ENCODE results near the gene STX3.
A peak's percentile ranks its signal among the peaks of the same experiment; 100 is the strongest.

Gene STX3

DNA sequence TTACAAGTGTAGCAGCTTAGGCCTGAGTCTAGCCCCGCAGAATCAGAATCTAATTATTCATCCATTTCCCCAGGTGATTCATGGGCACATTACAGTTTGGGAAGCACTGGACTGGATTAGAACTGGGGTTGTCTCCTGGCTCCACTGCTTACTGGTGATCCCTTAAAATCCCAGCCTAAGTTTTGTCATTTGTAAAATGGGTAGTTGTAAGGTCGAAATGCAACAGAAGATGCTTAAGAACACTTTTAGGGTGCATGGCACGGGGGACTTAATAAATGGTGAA, 1.3 kb downstream of the STX3 start:
- Histone ChIP-seq H3K9ac (ENCODE audit: low read length in 5 of 5) (no peak overlapping the region), H3K36me3 (ENCODE audit: control insufficient read depth in 5 of 5, insufficient read depth in 5 of 5, low read length in 5 of 5) (peaks cover 0 to 4% (median 0%) of the 10 kb centered on the region in 5 donors), H3K27me3 (ENCODE audit: control insufficient read depth in 5 of 5, insufficient read depth in 4 of 5, low read length in 5 of 5) (no peaks in the 10 kb centered on the region), H3K4me3 (ENCODE audit: low read depth in 1 of 5, low read length in 5 of 5) (peak overlapping the region in 2 of 5 donors; percentile 23 to 85), H3K4me1 (ENCODE audit: control insufficient read depth in 5 of 5, insufficient read depth in 5 of 5, low read length in 5 of 5) (peaks cover 0 to 26% (median 22%) of the 10 kb centered on the region in 5 donors), H3K27ac (ENCODE audit: low read depth, low read length) (peak overlapping the region; percentile 83), H3K9me3 (ENCODE audit: control insufficient read depth in 5 of 5, low read length in 5 of 5) (no peaks in the 10 kb centered on the region)

DNA sequence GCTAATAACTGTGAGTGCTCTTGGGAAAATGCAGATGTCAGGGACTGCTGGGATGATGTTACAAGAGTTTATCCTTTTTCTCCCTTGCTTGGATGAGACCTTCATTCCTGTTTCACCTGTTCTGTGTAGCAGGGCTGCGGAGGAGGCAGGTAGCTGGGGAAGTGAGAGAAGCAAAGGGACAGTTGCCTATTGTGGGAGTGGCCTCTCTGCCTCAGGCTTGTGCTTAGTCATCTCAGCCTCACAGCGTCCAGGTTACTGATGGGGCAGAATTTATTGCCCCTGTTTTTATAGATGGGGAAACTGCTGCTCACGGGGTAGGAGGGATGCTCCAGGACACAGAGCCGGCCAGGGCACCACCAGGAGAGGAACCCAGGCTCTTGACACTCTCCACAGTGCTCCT, 1.7 kb downstream of the STX3 start:
- H3K4me1 ChIP-seq (ENCODE audit: control insufficient read depth in 5 of 5, insufficient read depth in 5 of 5, low read length in 5 of 5) = peaks cover 0 to 27% (median 23%) of the 10 kb centered on the region in 5 donors
- peak overlapping the region; percentile 83 for H3K27ac ChIP-seq (ENCODE audit: low read depth, low read length)
- H3K9me3 ChIP-seq (ENCODE audit: control insufficient read depth in 5 of 5, low read length in 5 of 5) = no peaks in the 10 kb centered on the region
- peaks cover 0 to 4% (median 0%) of the 10 kb centered on the region in 5 donors for H3K36me3 ChIP-seq (ENCODE audit: control insufficient read depth in 5 of 5, insufficient read depth in 5 of 5, low read length in 5 of 5)
- no peaks in the 10 kb centered on the region for H3K27me3 ChIP-seq (ENCODE audit: control insufficient read depth in 5 of 5, insufficient read depth in 4 of 5, low read length in 5 of 5)
- H3K4me3 ChIP-seq (ENCODE audit: low read depth in 1 of 5, low read length in 5 of 5) = peak overlapping the region in 1 of 5 donors; percentile 23
- H3K9ac ChIP-seq (ENCODE audit: low read length in 5 of 5) = no peak overlapping the region

DNA sequence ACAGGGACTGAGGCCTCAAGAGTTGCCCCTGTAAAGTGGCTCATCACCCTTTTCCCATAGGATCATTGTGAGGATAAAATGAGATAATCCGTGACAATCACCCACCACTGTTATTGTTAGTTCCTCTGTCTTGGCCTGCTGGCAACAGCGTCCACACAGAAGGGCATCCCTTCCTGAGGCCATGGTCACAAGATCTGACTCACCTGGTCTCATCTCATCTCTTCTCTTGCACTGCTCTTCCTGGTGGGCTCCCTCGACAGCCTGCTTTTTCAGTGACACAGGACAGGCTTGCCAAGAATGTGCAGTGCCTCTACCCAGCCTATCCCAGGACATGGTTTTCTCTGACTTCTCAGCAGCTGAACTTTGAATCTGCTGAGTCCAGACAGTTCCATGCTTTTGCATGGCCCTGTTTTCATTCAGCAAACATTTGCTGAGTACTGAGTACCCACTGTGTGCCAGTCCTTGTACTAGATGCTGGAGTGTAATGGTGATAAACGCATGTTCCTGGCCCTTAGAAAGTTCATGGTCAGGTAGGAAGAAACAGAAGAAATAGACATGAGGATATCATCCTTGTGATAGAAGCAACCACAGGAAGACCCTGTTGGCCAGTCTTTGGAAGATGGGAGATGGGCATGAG, 3.3 kb downstream of the STX3 start:
- Histone ChIP-seq H3K27ac (ENCODE audit: low read depth, low read length) (no peak overlapping the region), H3K27me3 (ENCODE audit: control insufficient read depth in 5 of 5, insufficient read depth in 4 of 5, low read length in 5 of 5) (no peaks in the 10 kb centered on the region), H3K36me3 (ENCODE audit: control insufficient read depth in 5 of 5, insufficient read depth in 5 of 5, low read length in 5 of 5) (peaks cover 0 to 4% (median 0%) of the 10 kb centered on the region in 5 donors), H3K4me3 (ENCODE audit: low read depth in 1 of 5, low read length in 5 of 5) (no peak overlapping the region), H3K4me1 (ENCODE audit: control insufficient read depth in 5 of 5, insufficient read depth in 5 of 5, low read length in 5 of 5) (peaks cover 0 to 31% (median 25%) of the 10 kb centered on the region in 5 donors), H3K9ac (ENCODE audit: low read length in 5 of 5) (no peak overlapping the region), H3K9me3 (ENCODE audit: control insufficient read depth in 5 of 5, low read length in 5 of 5) (no peaks in the 10 kb centered on the region)

DNA sequence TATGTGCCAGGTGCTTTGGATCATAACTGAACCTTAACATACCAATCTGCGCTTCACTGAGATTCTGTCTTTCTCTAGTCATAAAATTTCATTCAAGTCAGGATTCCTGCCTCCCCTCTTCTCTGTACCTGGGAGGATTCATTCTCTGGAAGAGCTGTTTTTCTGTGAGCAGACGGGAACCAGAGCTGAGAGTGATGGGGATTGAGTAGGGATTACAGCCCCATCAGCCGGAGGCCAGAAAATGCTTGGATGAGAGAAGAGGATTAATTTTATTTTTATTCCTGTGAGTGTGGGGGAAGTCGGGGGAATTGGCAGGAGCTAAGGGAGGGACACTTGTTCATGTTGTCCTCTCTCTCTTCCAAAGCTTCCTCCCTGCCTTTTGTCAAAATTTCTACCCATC, 4.7 kb downstream of the STX3 start:
- H3K9ac ChIP-seq (ENCODE audit: low read length in 5 of 5) = no peak overlapping the region
- H3K4me1 ChIP-seq (ENCODE audit: control insufficient read depth in 5 of 5, insufficient read depth in 5 of 5, low read length in 5 of 5) = peaks cover 0 to 22% (median 16%) of the 10 kb centered on the region in 5 donors
- H3K4me3 ChIP-seq (ENCODE audit: low read depth in 1 of 5, low read length in 5 of 5) = no peak overlapping the region
- H3K36me3 ChIP-seq (ENCODE audit: control insufficient read depth in 5 of 5, insufficient read depth in 5 of 5, low read length in 5 of 5) = peaks cover 0 to 4% (median 0%) of the 10 kb centered on the region in 5 donors
- no peaks in the 10 kb centered on the region for H3K27me3 ChIP-seq (ENCODE audit: control insufficient read depth in 5 of 5, insufficient read depth in 4 of 5, low read length in 5 of 5)
- H3K9me3 ChIP-seq (ENCODE audit: control insufficient read depth in 5 of 5, low read length in 5 of 5) = no peaks in the 10 kb centered on the region
- no peak overlapping the region for H3K27ac ChIP-seq (ENCODE audit: low read depth, low read length)

DNA sequence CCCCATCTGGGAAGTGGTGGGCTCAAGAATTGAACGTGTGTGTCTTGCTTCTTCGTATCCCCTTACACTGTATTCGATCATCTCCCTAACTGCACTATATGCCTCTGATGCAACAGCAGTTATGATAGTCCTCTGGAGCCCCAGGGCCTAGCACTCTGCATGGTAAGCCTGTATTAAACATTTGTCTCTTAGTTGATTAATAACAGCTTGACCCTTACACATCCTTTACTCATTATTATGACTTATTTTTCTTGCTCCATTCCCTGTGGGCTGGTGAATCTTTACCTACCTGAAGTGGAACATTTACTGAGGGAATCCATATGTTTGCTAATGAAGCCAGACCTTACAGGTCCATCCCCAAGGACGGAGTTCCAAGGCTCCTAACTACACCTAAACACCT, 5.6 kb downstream of the STX3 start:
- peaks cover 0 to 20% (median 11%) of the 10 kb centered on the region in 5 donors for H3K4me1 ChIP-seq (ENCODE audit: control insufficient read depth in 5 of 5, insufficient read depth in 5 of 5, low read length in 5 of 5)

DNA sequence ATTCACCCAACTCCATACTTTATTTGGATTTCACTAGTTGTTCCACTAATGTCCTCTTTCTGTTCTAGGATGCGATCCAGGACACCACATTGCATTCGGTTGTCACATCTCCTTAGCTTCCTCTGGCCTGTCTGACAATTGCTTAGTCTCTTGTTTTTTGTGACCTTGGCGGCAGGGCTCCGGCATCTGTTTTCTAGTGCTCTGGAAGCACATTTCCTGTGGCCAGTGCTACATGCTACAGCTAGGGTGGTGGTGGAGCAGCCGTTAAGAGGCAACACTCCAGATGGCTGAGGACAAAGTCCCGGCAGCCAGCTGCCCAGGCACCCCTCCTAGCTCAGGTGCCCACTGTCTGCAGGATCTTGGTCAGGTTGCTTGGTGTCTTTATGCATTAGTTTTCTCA, 6.8 kb downstream of the STX3 start:
- peaks cover 0 to 15% (median under 1%) of the 10 kb centered on the region in 5 donors for H3K4me1 ChIP-seq (ENCODE audit: control insufficient read depth in 5 of 5, insufficient read depth in 5 of 5, low read length in 5 of 5)
- H3K4me3 ChIP-seq (ENCODE audit: low read depth in 1 of 5, low read length in 5 of 5) = no peak overlapping the region
- H3K36me3 ChIP-seq (ENCODE audit: control insufficient read depth in 5 of 5, insufficient read depth in 5 of 5, low read length in 5 of 5) = peaks cover 0 to 4% (median 0%) of the 10 kb centered on the region in 5 donors
- no peaks in the 10 kb centered on the region for H3K27me3 ChIP-seq (ENCODE audit: control insufficient read depth in 5 of 5, insufficient read depth in 4 of 5, low read length in 5 of 5)
- no peak overlapping the region for H3K9ac ChIP-seq (ENCODE audit: low read length in 5 of 5)
- H3K27ac ChIP-seq (ENCODE audit: low read depth, low read length) = no peak overlapping the region
- H3K9me3 ChIP-seq (ENCODE audit: control insufficient read depth in 5 of 5, low read length in 5 of 5) = no peaks in the 10 kb centered on the region

More for the DNA sequence above, 5.6 kb downstream of the STX3 start:
- Histone ChIP-seq H3K27me3 (ENCODE audit: control insufficient read depth in 5 of 5, insufficient read depth in 4 of 5, low read length in 5 of 5) (no peaks in the 10 kb centered on the region), H3K27ac (ENCODE audit: low read depth, low read length) (no peak overlapping the region), H3K9me3 (ENCODE audit: control insufficient read depth in 5 of 5, low read length in 5 of 5) (no peaks in the 10 kb centered on the region), H3K36me3 (ENCODE audit: control insufficient read depth in 5 of 5, insufficient read depth in 5 of 5, low read length in 5 of 5) (peaks cover 0 to 4% (median 0%) of the 10 kb centered on the region in 5 donors), H3K9ac (ENCODE audit: low read length in 5 of 5) (no peak overlapping the region), H3K4me3 (ENCODE audit: low read depth in 1 of 5, low read length in 5 of 5) (no peak overlapping the region)

DNA sequence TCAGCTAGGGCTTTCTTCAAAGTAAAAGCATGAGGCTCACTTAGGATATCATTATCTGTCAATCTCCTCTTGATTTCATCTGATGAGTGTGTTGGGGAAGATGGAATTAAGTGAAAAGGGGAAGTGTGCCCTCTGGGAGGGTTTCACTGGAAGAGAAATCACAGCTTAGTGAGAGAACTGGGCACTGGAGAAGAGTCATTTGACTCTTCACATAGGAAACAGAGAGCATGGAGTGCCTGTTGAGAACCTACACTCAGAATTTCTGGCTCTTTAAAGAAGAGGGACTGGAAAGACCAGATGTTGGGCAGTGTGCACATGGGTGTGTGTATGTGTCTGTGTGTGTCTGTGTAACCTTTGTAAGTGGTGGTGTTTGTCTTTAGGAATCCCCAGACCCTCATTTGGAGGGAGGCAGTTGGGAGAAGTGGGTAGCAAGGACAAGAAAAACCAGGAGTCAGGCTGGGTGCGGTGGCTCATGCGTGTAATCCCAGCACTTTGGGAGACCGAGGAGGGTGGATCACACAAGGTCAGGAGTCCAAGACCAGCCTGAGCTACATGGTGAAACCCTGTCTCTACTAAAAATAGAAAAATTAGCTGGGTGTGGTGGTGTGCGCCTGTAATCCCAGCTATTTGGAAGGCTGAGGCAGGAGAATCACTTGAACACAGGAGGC, 10.0 kb downstream of the STX3 start:
- H3K27ac ChIP-seq (ENCODE audit: low read depth, low read length) = no peak overlapping the region
- H3K4me1 ChIP-seq (ENCODE audit: control insufficient read depth in 5 of 5, insufficient read depth in 5 of 5, low read length in 5 of 5) = peaks cover 0 to 22% (median 3%) of the 10 kb centered on the region in 5 donors
- H3K36me3 ChIP-seq (ENCODE audit: control insufficient read depth in 5 of 5, insufficient read depth in 5 of 5, low read length in 5 of 5) = peaks cover 0 to 4% (median 0%) of the 10 kb centered on the region in 5 donors
- no peaks in the 10 kb centered on the region for H3K9me3 ChIP-seq (ENCODE audit: control insufficient read depth in 5 of 5, low read length in 5 of 5)
- H3K27me3 ChIP-seq (ENCODE audit: control insufficient read depth in 5 of 5, insufficient read depth in 4 of 5, low read length in 5 of 5) = no peaks in the 10 kb centered on the region
- H3K4me3 ChIP-seq (ENCODE audit: low read depth in 1 of 5, low read length in 5 of 5) = no peak overlapping the region
- H3K9ac ChIP-seq (ENCODE audit: low read length in 5 of 5) = no peak overlapping the region

DNA sequence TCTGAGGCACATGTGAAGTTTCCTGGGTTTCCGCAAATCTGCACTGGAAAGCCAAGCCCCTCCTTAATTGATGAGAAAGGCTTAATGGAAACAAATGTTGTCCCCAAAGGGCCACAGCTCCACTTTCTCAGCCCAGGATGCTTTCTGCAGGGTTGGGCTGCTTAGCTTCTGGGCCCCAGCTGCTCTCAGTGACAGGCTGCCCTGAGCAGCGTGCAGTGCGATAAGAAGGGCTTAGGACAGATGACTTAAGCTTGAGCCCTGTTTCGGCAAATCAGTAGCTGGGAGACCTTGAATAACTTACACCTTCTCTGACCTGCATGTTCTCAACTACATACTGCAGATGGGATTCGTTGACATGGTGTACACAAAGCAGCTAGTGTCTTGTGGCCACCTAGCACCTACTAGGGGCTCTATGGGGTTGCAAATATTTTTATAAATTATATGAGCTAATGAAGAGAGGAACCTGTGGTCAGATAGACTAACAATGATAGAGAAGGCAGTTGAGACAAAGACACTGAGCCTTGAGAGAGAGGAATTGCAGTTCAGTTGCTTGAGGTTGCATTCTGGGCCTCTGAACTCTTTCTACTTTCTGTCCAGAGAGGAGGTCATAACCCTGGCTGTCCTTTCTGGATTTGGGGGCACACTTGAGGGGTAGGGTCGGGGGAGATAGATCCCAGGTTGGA, 11.5 kb downstream of the STX3 start:
- Histone ChIP-seq H3K9me3 (ENCODE audit: control insufficient read depth in 5 of 5, low read length in 5 of 5) (no peaks in the 10 kb centered on the region), H3K4me1 (ENCODE audit: control insufficient read depth in 5 of 5, insufficient read depth in 5 of 5, low read length in 5 of 5) (peaks cover 0 to 25% (median 4%) of the 10 kb centered on the region in 5 donors), H3K36me3 (ENCODE audit: control insufficient read depth in 5 of 5, insufficient read depth in 5 of 5, low read length in 5 of 5) (no peaks in the 10 kb centered on the region), H3K4me3 (ENCODE audit: low read depth in 1 of 5, low read length in 5 of 5) (no peak overlapping the region), H3K27ac (ENCODE audit: low read depth, low read length) (no peak overlapping the region), H3K27me3 (ENCODE audit: control insufficient read depth in 5 of 5, insufficient read depth in 4 of 5, low read length in 5 of 5) (no peaks in the 10 kb centered on the region), H3K9ac (ENCODE audit: low read length in 5 of 5) (no peak overlapping the region)

DNA sequence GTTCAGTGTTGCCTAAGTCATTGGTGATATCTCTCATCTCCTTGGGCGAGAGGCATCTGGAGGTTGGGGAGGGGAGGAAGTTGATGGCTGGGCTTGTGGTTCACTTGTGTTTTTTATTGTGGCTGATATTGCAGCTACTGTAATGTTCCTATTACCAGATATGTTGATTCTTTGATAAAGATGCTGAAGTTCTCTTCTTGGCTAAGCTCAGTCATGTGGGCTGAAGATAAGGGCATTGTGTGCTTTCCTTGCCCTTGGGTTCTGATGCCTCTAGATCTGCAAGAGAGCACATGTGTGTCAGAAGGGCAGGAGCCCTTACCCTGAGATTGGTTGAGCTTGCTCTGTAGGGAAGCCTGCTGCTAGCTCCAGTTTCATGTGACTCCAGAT, 12.0 kb downstream of the STX3 start:
- no peak overlapping the region for H3K27ac ChIP-seq (ENCODE audit: low read depth, low read length)
- peaks cover 0 to 25% (median 10%) of the 10 kb centered on the region in 5 donors for H3K4me1 ChIP-seq (ENCODE audit: control insufficient read depth in 5 of 5, insufficient read depth in 5 of 5, low read length in 5 of 5)
- no peaks in the 10 kb centered on the region for H3K9me3 ChIP-seq (ENCODE audit: control insufficient read depth in 5 of 5, low read length in 5 of 5)
- no peak overlapping the region for H3K9ac ChIP-seq (ENCODE audit: low read length in 5 of 5)
- no peaks in the 10 kb centered on the region for H3K27me3 ChIP-seq (ENCODE audit: control insufficient read depth in 5 of 5, insufficient read depth in 4 of 5, low read length in 5 of 5)
- H3K4me3 ChIP-seq (ENCODE audit: low read depth in 1 of 5, low read length in 5 of 5) = no peak overlapping the region
- H3K36me3 ChIP-seq (ENCODE audit: control insufficient read depth in 5 of 5, insufficient read depth in 5 of 5, low read length in 5 of 5) = no peaks in the 10 kb centered on the region

DNA sequence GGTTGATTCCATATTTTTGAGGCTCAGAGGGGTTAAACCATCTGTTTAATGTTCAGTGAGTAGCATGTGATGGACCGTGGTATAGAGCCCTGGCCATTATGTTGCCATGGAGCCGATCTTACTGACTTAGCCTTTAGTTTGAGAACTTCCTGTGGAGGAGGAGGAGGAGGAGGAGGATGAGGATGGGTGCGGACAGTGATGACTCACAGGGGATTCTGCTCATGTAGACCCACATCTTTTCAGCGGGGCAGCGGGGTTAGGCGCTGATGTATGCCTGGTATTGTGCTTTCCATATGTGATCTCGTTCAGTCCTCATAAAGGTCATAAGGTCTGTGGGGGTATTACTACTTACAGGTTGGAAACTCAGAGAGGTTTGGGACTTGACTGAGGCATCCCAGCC, 13.9 kb downstream of the STX3 start:
- Histone ChIP-seq H3K9ac (ENCODE audit: low read length in 5 of 5) (no peak overlapping the region), H3K27me3 (ENCODE audit: control insufficient read depth in 5 of 5, insufficient read depth in 4 of 5, low read length in 5 of 5) (no peaks in the 10 kb centered on the region), H3K9me3 (ENCODE audit: control insufficient read depth in 5 of 5, low read length in 5 of 5) (no peaks in the 10 kb centered on the region), H3K4me3 (ENCODE audit: low read depth in 1 of 5, low read length in 5 of 5) (no peak overlapping the region), H3K36me3 (ENCODE audit: control insufficient read depth in 5 of 5, insufficient read depth in 5 of 5, low read length in 5 of 5) (peaks cover 0 to 3% (median 0%) of the 10 kb centered on the region in 5 donors), H3K4me1 (ENCODE audit: control insufficient read depth in 5 of 5, insufficient read depth in 5 of 5, low read length in 5 of 5) (peaks cover 0 to 32% (median 10%) of the 10 kb centered on the region in 5 donors), H3K27ac (ENCODE audit: low read depth, low read length) (no peak overlapping the region)
